ENCODE measurements around the gene DUS4L.

DUS4L gene

GRCh38 chr7:107579554-107579884 lies 15.7 kb downstream of the DUS4L start:
- intact Hi-C loops (cut with DNase I) = no loop called here

GRCh38 chr7:107579885-107580715 lies 16.3 kb downstream of the DUS4L start, which contains the start of gene BCAP29:
TSS of gene BCAP29 (plus strand) at chr7:107580246. CDS start at chr7:107580773, 527 bp downstream.
- intact Hi-C loops (cut with DNase I) = loop anchor here (10.0 kb wide), 1 partner anchor 145 kb away; no protein-coding TSS in a partner anchor
- peak; percentile 14 to 84 (median 70) for DNase-seq

More at GRCh38 chr7:107579554-107579884, 15.7 kb downstream of the DUS4L start:
- no peak for DNase-seq

- DNase-seq = no peak
- intact Hi-C loops (cut with DNase I) = loop anchor here (10.0 kb wide), 1 partner anchor 144 kb away; no protein-coding TSS in a partner anchor
Observed at GRCh38 chr7:107580716-107581383, 17.1 kb downstream of the DUS4L start.

GRCh38 chr7:107581387-107582013 lies 17.7 kb downstream of the DUS4L start:
- intact Hi-C loops (cut with DNase I) = loop anchor here (10.0 kb wide), 1 partner anchor 143 kb away; no protein-coding TSS in a partner anchor
- DNase-seq = no peak

- no peak for DNase-seq
- intact Hi-C loops (cut with DNase I) = loop anchor here (10.0 kb wide), 1 partner anchor 142 kb away; no protein-coding TSS in a partner anchor
Observed at GRCh38 chr7:107582875-107583274, 19.1 kb downstream of the DUS4L start.

GRCh38 chr7:107584716-107585115 lies 20.9 kb downstream of the DUS4L start:
- no peak for DNase-seq
- intact Hi-C loops (cut with DNase I) = loop anchor here (10.0 kb wide), 1 partner anchor 140 kb away; no protein-coding TSS in a partner anchor

- intact Hi-C loops (cut with DNase I) = loop anchor here (10.0 kb wide), 1 partner anchor 136 kb away; no protein-coding TSS in a partner anchor
- no peak for DNase-seq
Observed at GRCh38 chr7:107588529-107589130, 24.9 kb downstream of the DUS4L start.

- intact Hi-C loops (cut with DNase I) = no loop called here
Observed at GRCh38 chr7:107591421-107591820, 27.6 kb downstream of the DUS4L start.

GRCh38 chr7:107592361-107593024 lies 28.7 kb downstream of the DUS4L start:
- intact Hi-C loops (cut with DNase I) = no loop called here
- DNase-seq = no peak

More at GRCh38 chr7:107591421-107591820, 27.6 kb downstream of the DUS4L start:
- DNase-seq = no peak

- DNase-seq = no peak
Observed at GRCh38 chr7:107593025-107593410, 29.2 kb downstream of the DUS4L start.

GRCh38 chr7:107594961-107595737 lies 31.4 kb downstream of the DUS4L start:
- no peak for DNase-seq
- intact Hi-C loops (cut with DNase I) = no loop called here

More at GRCh38 chr7:107593025-107593410, 29.2 kb downstream of the DUS4L start:
- intact Hi-C loops (cut with DNase I) = no loop called here

GRCh38 chr7:107596881-107597581 lies 33.3 kb downstream of the DUS4L start:
- intact Hi-C loops (cut with DNase I) = no loop called here
- no peak for DNase-seq

GRCh38 chr7:107597582-107597916 lies 33.8 kb downstream of the DUS4L start:
- no peak for DNase-seq
- intact Hi-C loops (cut with DNase I) = no loop called here

- intact Hi-C loops (cut with DNase I) = no loop called here
- DNase-seq = no peak
Observed at GRCh38 chr7:107597953-107598352, 34.2 kb downstream of the DUS4L start.

GRCh38 chr7:107599262-107599661 lies 35.5 kb downstream of the DUS4L start:
- intact Hi-C loops (cut with DNase I) = no loop called here
- no peak for DNase-seq

- DNase-seq = peak in 10 of 42 donors; percentile 3 to 62 (median 30)
- intact Hi-C loops (cut with DNase I) = no loop called here
Observed at GRCh38 chr7:107600816-107601215, 37.0 kb downstream of the DUS4L start.

GRCh38 chr7:107605218-107605815 lies 41.5 kb downstream of the DUS4L start:
- DNase-seq = no peak
- intact Hi-C loops (cut with DNase I) = no loop called here

Data from head of caudate nucleus (tissue), 42 donors.